ENCODE data around the gene UNC13B.

The UNC13B gene

DNA sequence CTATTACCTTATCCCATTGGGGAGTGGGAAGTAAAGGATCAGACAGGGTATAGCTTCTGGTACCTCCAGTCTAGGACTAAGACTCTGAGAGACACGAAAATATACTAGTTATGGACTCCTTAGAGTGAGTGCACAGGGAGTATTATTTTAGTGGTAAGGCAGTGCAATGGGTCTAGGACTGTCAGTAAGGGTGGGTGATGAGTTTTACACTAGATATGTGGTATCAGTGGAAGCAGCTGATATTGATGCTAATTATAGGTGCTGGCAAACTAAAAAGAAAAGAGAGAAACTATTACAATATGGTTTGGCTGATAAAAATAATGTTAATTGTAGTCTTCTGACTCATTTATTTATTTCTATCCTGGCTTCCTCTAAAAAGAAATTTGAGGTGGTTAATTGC, 118.6 kb downstream of the UNC13B start:
- DNase-seq: no peak

DNA sequence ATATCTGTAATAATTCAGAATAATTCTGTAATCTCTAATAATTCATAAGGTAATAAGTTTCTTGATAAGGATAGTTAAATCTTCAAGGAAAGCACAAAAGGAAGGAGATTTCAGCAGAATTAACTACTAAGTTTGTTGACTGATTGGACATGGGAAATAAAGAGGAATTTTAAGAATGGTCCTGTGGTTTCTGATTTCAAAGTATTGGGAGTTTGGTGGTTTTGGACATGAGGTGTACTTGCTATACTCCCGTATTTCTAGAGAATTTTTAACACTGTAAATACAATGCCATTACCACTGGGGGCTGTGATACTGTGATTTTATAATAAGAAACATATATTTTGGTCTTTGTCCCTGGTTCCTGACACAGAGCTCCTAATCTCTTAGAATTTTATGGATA, 123.9 kb downstream of the UNC13B start:
- no peak for DNase-seq

DNA sequence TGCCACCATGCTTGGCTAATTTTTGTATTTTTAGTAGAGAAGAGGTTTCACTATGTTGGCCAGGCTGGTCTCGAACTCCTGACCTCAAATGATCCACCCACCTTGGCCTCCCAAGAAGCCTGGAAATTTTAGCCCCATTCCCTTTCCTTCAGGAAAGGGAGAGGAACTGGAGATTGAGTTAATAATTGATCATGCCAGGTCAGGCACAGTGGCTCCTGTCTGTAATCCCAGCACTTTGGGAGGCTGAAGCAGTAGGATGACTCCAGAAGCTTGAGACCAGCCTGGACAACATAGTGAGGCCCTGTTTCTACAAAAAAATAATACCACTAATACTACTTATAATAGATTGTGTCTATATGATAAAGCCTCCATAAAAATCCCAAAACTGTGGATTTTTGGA, 124.6 kb downstream of the UNC13B start:
- no peak for DNase-seq

DNA sequence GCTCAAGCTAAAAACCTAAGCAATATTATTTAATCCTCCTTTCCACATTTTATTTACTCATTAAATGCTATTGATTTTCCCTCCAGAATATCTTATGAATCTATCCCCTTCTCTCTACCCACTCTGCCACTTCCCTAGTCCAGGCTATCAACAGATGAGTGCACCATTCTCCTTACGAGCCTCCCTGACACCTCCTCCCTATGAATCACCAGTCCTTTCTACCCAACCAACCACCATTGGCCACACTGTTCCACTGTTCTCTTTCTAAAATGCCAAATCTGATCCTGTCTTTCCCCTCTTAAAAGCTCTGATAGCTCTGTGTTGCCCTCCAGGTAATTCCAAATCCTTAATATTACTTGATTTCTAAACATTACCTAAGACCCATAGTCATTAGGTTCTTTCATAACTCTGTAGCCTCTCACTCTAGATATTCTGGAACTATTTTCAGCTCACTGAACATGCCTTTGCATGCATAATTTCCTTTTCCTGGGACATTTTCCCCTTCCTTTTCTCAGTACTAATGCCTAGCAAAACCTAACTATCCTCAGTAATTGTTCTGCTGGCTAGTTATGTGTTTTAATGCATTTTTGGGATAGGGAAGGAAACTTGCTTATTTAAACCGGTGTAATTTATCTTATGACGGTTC, 126.3 kb downstream of the UNC13B start:
- DNase-seq: no peak

DNA sequence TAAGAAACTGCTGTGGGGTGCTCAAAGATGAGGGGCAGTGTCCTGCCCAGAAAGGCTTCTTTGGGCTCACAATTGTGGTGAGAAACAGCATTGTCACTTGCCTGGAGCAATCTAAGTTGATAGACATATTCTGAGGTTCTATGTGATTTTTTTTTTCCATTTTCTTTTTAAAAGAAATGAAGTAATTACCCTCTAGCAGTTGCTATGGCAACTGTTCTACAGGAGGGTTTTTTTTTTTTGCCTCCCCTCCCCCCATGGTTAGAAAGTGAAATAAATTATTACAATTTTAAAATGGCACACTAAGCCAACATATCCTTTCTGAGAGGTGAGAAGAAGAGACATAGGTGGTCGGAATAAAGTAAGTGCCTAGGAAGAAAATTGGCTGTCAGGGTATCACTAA, 127.0 kb downstream of the UNC13B start:
- no peak for DNase-seq

DNA sequence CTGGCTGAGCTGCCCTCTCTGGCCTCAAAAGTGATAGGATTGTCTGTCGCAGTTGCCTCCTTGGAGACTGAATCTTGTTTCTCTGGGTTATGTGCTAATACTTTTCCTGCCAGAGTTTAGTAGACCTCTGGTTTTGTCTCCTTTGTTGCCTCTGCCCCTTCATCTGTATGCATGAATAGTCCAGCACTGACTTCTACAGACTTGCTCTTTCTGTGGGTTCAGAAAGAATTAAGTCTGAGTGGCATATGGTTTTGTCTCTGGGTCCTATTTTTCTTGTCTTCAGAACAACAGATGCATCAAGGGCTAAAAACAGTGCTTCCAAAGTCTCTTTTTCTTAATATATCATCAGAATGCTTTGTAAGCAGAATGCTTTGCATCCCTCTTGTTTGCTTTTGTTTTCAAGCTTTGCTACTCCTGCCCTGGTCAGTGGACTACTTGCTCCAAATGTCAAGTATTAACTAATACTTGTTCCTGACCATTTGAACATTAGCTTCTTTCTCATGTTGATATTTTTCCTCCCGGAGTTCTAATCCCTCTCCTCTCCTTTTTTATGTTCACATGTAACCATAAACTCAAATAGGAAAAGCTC, 131.7 kb downstream of the UNC13B start:
- no peak for DNase-seq

DNA sequence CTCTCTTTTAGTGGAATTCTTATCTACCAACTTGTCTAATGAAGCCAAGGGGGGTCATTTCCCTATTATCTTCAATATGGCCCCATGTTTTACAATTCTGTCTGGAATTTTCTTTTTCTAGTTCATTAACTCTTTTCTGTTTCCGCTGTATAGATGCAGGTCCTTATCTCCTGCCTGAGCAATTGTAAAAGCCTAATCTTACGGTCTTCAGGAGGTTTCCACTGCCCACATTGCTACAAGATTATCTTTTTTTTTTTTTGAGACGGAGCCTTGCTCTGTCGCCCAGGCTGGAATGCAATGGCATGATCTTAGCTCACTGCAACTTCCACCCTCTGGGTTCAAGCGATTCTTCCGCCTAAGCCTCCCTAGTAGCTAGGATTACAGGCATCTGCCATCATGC, 132.3 kb downstream of the UNC13B start:
- DNase-seq: no peak

DNA sequence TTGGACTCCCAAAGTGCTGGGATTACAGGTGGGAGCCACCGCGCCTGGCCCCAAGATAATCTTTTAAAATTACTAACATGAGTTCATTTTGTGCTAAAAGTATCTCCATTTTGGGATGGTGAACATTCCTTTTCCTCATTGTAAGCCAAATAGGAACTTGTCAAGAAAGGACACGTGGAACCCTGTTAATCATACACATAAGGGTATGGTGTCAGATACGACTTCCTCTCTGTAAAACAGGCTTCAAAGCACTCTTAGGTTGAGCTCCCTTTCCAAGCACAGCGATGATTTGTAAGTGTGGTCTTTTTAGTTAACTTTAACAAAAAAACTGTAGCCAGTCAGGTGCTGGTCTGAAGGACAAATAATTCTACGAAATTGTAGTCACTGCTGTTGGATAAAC, 132.7 kb downstream of the UNC13B start:
- DNase-seq: no peak

DNA sequence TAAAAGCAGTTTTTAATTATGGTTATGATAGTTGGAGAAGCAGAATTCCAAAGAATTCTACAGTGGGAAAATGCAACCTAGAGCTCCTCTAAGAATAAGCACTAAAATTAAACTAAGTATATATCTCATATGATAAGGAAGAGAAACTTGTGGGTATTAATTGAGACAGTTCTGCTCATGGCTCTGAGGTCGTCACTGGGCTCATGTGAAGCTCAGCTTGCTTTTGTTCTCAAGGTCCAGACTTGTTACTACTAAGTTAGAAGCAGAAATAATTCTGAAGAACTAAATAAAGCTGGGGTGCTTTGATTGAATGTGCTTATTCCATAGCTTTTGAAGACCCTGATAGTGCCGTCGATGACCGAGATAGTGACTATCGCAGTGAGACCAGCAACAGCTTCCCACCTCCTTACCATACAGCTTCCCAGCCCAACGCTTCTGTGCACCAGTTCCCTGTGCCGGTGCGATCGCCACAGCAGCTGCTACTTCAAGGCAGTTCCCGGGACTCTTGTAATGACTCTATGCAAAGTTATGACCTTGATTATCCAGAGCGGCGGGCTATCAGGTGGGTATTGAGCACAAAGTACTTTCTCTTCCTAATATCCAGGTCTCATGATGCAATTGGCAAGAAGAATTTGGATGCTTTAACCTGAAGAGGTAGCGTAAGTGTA, 133.7 kb downstream of the UNC13B start:
- no peak for DNase-seq

DNA sequence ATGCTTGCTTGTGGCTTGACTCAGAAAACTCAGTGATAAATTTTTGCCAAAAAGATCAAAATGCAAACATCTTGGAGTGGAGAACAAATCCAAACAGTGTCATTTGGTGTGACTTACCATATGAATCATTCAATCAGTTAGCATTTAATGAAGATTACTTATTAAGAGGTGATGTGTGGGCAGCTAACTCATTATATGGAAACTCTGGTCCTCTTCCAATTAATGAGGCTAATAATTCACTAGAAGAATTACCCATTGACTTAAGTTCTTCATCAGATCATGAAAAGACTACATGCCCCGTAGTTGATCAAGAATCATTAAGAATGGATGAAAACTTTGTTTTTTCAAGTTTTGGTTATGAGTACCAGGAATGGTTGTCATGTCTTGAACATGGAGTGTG, 141.8 kb downstream of the UNC13B start:
- no peak for DNase-seq

DNA sequence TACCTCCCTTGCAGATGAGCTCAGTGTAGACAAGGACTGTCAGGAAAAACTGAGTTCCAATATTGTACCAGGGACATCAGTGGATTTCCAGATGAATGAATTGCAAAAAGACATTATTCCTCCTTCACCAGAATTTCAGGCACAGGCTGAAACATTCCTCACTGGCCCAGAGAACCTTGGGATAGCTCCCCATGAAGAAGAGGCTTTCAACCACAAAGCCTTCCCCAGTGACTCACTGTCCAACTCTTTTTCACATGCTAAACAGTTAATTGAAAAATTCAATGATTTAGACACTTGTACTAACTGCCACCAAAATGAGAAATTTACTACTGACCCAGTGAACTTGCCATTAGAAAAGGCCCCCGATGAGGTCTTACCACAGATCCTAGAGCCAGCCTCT, 144.5 kb downstream of the UNC13B start:
- DNase-seq: no peak

DNA sequence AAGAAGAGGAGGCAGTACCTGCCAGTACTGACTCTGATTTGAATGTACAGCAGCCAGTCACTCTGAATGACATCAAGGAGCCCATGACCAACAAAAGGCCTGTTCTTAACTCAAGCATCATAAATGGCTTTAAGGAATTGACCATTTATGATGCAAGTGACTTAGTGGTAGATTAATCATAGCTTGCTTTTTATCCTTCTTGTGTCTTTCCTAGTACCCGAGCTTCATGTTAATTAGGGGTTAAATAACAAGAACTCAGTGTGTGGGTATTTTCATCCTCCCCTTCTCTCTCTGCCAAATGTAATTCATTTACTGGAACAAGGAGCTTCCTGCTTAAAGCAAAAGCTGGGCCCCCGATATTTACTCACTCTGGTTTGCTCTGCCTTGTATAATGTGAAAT, 146.5 kb downstream of the UNC13B start:
- no peak for DNase-seq

DNA sequence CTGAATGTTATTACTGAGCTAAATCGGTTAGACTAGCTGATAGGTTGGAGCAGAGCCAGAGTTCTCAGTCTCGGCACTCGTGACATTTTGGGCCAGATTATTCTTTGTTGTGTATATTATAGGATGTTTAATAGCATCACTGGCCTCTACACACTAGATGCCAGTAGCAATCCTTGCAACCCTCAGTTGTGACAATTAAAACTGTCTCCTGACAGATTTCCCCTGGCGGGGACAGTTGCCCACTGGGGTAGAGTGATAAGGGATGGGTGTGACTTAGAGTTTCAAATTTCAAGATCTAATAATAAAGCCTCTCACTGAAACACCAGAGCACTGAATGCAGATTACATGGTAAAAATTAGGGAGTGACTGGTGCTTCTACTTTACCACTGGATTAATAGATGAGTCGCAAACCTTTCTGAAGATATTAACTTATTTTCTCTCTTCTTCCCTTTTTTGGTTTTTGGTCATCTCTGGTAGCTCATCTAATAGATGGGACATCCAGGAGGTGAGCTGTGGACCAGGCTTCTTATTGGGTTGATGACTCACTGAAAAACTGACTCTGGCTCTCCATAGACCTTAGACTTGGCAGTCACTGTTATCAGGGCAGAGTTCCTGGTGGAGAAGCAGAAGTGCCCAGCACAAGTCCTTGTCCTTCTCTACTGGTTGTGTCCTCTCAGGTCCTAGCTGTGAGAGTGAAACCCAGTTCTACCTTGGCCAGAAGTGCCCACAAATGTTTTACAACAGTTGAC, 150.3 kb downstream of the UNC13B start:
- DNase-seq: no peak

DNA sequence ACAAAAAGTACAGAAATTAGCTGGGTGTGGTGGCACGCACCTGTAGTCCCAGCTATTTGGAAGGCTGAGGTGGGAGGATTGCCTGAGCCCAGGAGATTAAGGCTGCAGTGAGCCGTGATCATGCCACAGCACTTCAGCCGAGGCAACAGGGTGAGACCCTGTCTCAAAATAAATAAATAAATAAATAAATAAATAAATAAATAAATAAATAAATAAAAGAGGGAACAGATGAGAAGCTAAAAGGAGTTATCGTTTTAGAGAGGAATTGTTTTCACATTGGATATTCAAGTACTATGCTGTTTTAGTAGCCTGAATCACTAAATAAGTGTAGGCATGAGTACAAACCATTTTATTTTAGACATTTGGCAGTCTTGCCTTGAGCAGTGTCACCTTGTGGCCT, 151.7 kb downstream of the UNC13B start:
- no peak for DNase-seq

DNA sequence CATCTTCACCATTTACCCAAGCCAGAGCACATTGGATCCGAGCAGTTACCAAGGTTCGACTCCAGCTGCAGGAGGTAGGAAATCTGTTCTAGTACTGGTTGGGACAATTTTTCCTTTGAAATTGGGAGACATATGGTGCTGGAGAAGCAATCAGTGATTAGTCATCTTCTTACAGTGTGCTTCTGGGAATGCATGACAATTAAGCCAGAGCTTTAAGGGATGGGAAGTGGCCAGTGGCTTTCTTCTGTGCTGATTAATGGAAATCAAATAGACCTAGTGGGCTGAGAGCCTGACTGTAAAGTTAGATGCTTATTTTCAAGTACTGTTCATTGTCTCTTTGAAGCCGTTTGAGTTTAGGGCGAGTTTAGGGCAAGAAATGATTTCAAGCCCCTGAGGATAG, 152.1 kb downstream of the UNC13B start:
- DNase-seq: no peak

DNA sequence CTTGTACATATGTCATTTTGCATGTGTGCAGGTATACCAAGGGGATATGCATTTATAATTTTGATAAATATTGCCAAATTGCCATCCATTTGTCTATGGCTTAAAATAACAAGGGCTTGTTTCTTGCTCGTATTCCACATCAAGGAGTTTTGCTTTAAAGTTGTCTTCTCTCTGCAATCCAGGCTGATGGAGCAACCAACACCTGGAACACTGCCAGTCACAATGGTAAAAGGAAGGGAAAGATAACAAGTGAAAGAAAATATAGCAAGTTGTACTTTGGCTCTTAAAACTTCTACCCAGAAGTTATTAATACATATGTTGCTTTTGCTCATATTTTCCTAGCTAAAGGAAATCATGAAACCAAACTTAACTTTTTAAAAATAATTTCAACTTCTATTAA, 156.9 kb downstream of the UNC13B start:
- DNase-seq: no peak

DNA sequence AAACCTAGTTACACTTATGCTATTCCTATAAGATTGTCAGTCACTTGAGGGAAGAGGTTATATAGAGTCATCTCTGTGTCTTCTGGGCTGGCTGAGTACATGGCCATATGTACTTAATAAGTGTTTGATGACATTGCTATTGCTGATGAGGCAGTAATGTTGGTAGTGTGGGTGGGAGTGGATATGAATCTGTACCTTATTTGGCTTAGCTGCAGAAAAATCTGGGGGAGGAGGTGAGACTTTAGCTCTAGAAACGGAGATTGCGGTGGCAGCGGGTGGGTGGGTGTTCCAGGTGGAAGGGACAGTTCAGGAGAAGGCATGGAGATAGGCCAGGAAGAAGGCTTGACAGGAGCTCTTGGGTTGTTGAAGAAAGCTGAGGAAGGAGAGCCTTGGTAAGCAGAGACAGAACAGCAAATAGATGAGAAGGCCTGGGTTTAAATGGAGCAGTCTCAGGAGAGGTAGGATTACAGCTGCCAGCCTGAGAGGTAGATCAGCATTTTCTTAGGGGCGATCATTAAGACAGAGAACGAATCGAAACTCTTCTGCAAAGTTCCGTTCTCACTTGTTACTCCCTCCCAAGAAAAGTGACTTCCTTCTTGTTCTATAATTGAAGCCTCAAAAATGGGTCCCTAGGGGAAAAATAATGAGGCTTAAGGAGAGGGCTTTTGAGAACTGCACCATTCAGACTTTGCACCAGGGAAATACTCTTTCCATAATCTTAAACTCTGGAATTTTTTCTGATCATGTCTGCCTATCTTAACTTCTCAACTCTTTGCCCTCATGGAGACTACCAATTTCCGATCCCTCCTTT, 160.5 kb downstream of the UNC13B start:
- DNase-seq: no peak

DNA sequence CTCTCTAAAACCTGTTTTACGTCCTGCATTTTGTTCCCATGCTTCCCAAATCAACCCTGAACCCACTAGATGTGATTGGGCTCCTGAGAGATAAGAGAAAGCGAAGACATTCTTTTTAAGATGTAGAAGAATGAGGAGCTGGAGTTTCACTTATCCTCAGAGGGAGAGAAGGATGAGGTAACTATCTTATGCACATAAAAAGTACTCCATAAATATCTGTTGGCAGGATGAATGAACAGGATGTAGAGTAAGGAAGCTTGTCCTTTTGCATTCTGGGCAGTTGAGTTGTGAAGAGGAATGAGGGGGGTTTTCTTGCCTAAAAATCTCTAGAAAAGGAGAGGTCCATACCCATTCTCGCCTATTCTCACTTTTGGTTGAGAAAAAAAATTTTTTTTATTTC, 163.2 kb downstream of the UNC13B start:
- no peak for DNase-seq

DNA sequence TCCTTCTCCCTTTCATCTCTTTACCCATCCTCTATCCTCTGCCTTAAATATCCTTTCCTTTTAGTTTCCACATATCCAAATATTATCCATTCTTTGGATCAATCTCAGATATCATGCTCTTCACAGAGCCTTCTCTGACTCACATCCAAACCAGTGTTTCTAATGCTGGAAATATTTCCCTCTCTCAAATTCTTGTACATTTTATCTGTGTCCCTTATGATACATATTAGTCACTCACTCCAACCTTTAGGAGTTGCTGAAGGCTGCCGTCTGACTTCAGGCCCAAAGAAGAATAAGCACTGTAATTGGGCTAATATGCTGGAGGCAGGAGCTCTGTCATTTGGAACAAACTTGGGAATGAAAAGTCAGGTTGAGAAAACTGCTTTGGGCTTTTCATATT, 171.7 kb downstream of the UNC13B start:
- DNase-seq: peak in 1 of 2 experiments; percentile 1

DNA sequence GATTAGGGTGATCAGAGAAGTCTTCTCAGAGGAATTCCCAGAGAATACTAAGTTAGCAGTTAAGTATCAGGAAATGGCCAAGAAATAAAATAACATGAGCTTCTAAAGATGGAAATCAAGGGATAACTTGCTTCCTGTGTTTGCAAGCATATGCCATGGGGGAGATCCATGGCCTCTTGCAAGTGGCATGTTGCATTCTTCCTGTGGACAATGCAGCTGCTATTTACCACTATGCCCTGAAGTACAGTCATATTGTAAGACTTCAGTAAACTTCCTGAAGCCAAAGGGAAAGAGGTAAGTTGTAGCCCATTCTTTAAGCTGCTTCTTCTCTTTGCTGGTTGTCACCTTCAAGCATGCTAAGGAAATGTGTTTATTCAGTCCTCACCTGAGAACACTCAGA, 173.4 kb downstream of the UNC13B start:
- no peak for DNase-seq

DNA sequence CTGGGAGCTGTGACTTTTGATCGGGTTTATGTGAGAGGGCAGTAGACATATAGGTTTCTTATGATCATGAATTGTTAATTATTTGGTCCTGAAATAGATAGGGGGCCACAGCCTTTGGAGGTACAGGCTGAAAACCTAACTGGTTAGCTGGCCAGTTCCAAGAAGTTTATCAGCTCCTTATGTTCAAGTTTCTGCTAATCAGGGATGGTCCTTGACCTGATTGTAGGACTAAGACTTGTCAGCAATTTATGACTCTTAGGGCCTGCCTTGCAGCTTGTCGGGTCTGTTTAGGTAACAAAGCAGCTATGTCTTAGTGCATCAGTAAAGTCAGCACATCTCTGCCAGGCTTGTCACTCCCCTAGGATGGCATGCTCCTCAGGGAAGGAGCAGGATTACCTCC, 176.3 kb downstream of the UNC13B start:
- no peak for DNase-seq

DNA sequence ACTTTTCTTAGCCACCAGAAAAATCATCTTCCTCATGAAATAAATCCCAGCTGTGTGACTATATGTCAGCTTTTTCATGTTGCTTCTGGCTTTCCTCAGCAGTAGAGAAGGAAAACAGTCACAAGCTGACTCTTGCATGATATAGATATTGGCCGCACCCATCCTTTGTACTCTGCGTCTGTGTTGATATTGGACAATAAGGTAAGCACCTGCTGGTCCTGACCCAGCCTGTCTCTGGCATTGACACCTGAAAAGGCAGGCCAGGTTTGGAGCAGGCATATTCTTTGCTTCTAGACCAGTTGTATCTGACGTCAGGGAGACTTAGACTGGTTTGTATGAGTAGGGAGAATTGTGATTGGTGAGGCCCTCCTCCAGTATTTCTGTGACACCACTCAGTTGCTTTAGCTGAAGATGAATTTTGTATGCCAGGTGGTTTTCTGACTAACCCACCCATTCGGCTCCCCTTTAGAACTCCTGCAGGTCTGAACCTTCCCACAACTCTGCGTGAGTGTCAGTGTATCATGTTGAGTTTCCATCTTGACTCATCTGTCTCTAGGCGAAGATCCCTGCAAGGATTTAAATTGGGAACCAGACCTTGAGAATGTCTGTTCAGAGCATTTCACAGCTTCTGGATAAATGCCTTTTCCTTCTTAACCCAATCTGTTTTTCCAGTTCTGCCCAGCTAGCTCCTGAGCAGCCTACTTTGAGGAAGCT, 176.9 kb downstream of the UNC13B start:
- DNase-seq: no peak
